HepG2 (cell line): Measurements from ENCODE around the gene ESYT3. TPM values are rescaled to one million over a fixed set of nuclear protein-coding genes. Genes with fewer than 3 reads are reported as not detected.

Source experiments
- CHCHD3 ChIP-seq: sonication (generic); formaldehyde crosslinking; IDR thresholded peaks from 2 replicates; pipeline ENCODE4 v1.8.0; 2022; ENCODE audit warnings: mild to moderate bottlenecking, missing genetic modification reagents, moderate library complexity
- HNF4G ChIP-seq, 2 experiments: sonication (generic) in 1 of 2; formaldehyde crosslinking in 1 of 2; IDR thresholded peaks; 2 replicates each; pipeline versions ENCODE4 v1.4.0 to v1.6.1; 2011 to 2020; ENCODE audit warnings: borderline replicate concordance in 2 of 2, low read depth in 2 of 2, mild to moderate bottlenecking in 2 of 2, low read length in 1 of 2, missing genetic modification reagents in 1 of 2, moderate library complexity in 1 of 2
- NR2F1 ChIP-seq, 2 experiments: fragments of 450-650 bp in 1 of 2; formaldehyde crosslinking in 1 of 2; IDR thresholded peaks; 2 replicates each; pipeline versions ENCODE4 v1.5.0 to v1.6.1; 2016 to 2020; ENCODE audit warnings: mild to moderate bottlenecking in 1 of 2, missing compliant biosample characterization in 1 of 2, missing genetic modification reagents in 1 of 2, moderate library complexity in 1 of 2
- NRL ChIP-seq: sonication (generic); formaldehyde crosslinking; IDR thresholded peaks from 2 replicates; pipeline ENCODE4 v1.5.0; 2020; ENCODE audit warnings: missing genetic modification reagents, mild to moderate bottlenecking, moderate library complexity, borderline replicate concordance
- REXO4 ChIP-seq: sonication (generic); formaldehyde crosslinking; IDR thresholded peaks from 2 replicates; pipeline ENCODE4 v1.8.0; 2022; ENCODE audit warnings: missing genetic modification reagents, mild to moderate bottlenecking, borderline replicate concordance
- RFXAP ChIP-seq: sonication (generic); formaldehyde crosslinking; IDR thresholded peaks from 2 replicates; pipeline ENCODE4 v1.4.0; 2020; ENCODE audit warnings: missing genetic modification reagents, borderline replicate concordance
- STAG1 ChIP-seq: sonication (generic); formaldehyde crosslinking; IDR thresholded peaks from 2 replicates; pipeline ENCODE4 v1.4.0; 2020; ENCODE audit warnings: missing genetic modification reagents
- SUZ12 ChIP-seq: fragments of 150-350 bp; IDR thresholded peaks from 2 replicates; pipeline ENCODE4 v1.6.1; 2014; ENCODE audit warnings: low read depth, low read length
- THYN1 ChIP-seq: sonication (generic); formaldehyde crosslinking; IDR thresholded peaks from 2 replicates; pipeline ENCODE4 v1.8.1; 2023; ENCODE audit warnings: low read depth, mild to moderate bottlenecking, moderate library complexity, missing genetic modification reagents, borderline replicate concordance
- ZNF619 ChIP-seq: sonication (generic); formaldehyde crosslinking; IDR thresholded peaks from 2 replicates; pipeline ENCODE4 v1.4.0; 2020; ENCODE audit warnings: mild to moderate bottlenecking, missing genetic modification reagents
- ZNF816 ChIP-seq: sonication (generic); formaldehyde crosslinking; IDR thresholded peaks from 2 replicates; pipeline ENCODE4 v1.8.0; 2022; ENCODE audit warnings: missing genetic modification reagents, mild to moderate bottlenecking, borderline replicate concordance
- ZNF83 ChIP-seq: sonication (generic); formaldehyde crosslinking; IDR thresholded peaks from 2 replicates; pipeline ENCODE4 v1.4.0; 2020; ENCODE audit warnings: missing genetic modification reagents, mild to moderate bottlenecking, borderline replicate concordance
- polyA plus RNA-seq, 8 experiments: library from polyadenylated mRNA; depleted of rRNA in 3 of 8; stranded (reverse) in 7 of 8; unstranded in 1 of 8; fragments of >200 nt; fragmentation: Illumina TruSeq in 4 of 8; extraction: Trizol in 4 of 8; gene quantifications; 2 replicates each; pipeline versions ENCODE4 v1.2.1 to v1.2.3, GENCODE V29; 2011 to 2016; ENCODE audit warnings: low read depth in 4 of 8, missing spikeins in 1 of 8, mixed read lengths in 1 of 8; ENCODE audit not compliant: insufficient read depth in 1 of 8
- total RNA-seq, 5 experiments: library from RNA; depleted of rRNA; stranded (reverse); fragments of >200 nt; fragmentation: Illumina TruSeq; extraction: Trizol; gene quantifications; 2 replicates each; pipeline ENCODE4 v1.2.3, GENCODE V29; 2016; ENCODE audit warnings: low read depth in 1 of 5
- TF ChIP-seq, protein P1 (sequence below): sonication (generic); formaldehyde crosslinking; IDR thresholded peaks from 2 replicates; pipeline ENCODE4 v1.9.0; 2021; ENCODE audit warnings: missing genetic modification reagents, borderline replicate concordance
- TF ChIP-seq, protein P2 (sequence below): sonication (generic); formaldehyde crosslinking; IDR thresholded peaks from 2 replicates; pipeline ENCODE4 v1.4.0; 2020; ENCODE audit warnings: missing genetic modification reagents
- TF ChIP-seq, protein P3 (sequence below): sonication (generic); formaldehyde crosslinking; IDR thresholded peaks from 2 replicates; pipeline ENCODE4 v1.4.0; 2020; ENCODE audit warnings: missing genetic modification reagents
- TF ChIP-seq, protein P4 (sequence below): IDR thresholded peaks from 2 replicates; pipeline ENCODE4 v1.6.1; 2018; ENCODE audit warnings: missing genetic modification reagents, mild to moderate bottlenecking, missing compliant biosample characterization
- TF ChIP-seq, protein P5 (sequence below): sonication (generic); formaldehyde crosslinking; IDR thresholded peaks from 2 replicates; pipeline ENCODE4 v1.4.0; 2020; ENCODE audit warnings: missing genetic modification reagents, mild to moderate bottlenecking, borderline replicate concordance
- TF ChIP-seq, protein P6 (sequence below): sonication (generic); formaldehyde crosslinking; IDR thresholded peaks from 2 replicates; pipeline ENCODE4 v1.8.1; 2023; ENCODE audit warnings: mild to moderate bottlenecking, inconsistent platforms, moderate library complexity, missing genetic modification reagents, borderline replicate concordance

ESYT3 gene
- total and polyA plus RNA-seq, 2 of the 13 experiments (the other 11 are each of a cell fraction or from before 2014, with no cell fraction given), result 1.5 to 4.1 TPM

DNA sequence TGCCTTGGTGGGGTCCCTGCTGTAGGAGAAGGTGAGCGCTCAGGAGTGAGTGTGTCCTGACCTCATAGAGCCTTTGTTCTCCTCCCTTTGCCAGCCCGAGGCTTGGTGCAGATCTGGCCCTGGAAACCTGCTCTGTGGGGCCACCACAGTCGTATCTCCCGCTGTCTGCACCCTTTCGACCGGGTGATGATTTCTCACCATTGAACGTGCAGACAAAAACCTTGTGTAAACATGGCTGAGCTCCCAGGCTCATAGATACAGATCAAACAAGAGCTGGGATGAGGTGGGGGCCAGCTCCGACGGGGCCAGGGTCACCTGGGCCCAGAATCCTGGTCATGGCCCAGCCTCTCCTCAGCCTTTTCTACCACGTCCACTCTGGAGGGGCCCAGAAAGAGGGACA, 34.6 kb upstream of the ESYT3 start (continued):
- TF ChIP-seq, protein P1, sequence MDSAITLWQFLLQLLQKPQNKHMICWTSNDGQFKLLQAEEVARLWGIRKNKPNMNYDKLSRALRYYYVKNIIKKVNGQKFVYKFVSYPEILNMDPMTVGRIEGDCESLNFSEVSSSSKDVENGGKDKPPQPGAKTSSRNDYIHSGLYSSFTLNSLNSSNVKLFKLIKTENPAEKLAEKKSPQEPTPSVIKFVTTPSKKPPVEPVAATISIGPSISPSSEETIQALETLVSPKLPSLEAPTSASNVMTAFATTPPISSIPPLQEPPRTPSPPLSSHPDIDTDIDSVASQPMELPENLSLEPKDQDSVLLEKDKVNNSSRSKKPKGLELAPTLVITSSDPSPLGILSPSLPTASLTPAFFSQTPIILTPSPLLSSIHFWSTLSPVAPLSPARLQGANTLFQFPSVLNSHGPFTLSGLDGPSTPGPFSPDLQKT (CRISPR knock-in tag), result no peak
- TF ChIP-seq, protein P2, sequence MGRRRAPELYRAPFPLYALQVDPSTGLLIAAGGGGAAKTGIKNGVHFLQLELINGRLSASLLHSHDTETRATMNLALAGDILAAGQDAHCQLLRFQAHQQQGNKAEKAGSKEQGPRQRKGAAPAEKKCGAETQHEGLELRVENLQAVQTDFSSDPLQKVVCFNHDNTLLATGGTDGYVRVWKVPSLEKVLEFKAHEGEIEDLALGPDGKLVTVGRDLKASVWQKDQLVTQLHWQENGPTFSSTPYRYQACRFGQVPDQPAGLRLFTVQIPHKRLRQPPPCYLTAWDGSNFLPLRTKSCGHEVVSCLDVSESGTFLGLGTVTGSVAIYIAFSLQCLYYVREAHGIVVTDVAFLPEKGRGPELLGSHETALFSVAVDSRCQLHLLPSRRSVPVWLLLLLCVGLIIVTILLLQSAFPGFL (CRISPR knock-in tag), result no peak
- no peak for TF ChIP-seq THYN1 (CRISPR knock-in tag)
- no peak for TF ChIP-seq ZNF619 (CRISPR knock-in tag)
- TF ChIP-seq NR2F1 (CRISPR knock-in tag; IDR thresholded peaks at IDR 0.05), result no peak
- TF ChIP-seq, protein P3, sequence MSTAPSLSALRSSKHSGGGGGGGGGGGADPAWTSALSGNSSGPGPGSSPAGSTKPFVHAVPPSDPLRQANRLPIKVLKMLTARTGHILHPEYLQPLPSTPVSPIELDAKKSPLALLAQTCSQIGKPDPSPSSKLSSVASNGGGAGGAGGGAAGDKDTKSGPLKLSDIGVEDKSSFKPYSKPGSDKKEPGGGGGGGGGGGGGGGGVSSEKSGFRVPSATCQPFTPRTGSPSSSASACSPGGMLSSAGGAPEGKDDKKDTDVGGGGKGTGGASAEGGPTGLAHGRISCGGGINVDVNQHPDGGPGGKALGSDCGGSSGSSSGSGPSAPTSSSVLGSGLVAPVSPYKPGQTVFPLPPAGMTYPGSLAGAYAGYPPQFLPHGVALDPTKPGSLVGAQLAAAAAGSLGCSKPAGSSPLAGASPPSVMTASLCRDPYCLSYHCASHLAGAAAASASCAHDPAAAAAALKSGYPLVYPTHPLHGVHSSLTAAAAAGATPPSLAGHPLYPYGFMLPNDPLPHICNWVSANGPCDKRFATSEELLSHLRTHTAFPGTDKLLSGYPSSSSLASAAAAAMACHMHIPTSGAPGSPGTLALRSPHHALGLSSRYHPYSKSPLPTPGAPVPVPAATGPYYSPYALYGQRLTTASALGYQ (CRISPR knock-in tag), result peak; percentile 81
- TF ChIP-seq ZNF83 (CRISPR knock-in tag), result no peak
- TF ChIP-seq, protein P4, sequence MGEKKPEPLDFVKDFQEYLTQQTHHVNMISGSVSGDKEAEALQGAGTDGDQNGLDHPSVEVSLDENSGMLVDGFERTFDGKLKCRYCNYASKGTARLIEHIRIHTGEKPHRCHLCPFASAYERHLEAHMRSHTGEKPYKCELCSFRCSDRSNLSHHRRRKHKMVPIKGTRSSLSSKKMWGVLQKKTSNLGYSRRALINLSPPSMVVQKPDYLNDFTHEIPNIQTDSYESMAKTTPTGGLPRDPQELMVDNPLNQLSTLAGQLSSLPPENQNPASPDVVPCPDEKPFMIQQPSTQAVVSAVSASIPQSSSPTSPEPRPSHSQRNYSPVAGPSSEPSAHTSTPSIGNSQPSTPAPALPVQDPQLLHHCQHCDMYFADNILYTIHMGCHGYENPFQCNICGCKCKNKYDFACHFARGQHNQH (CRISPR knock-in tag), result no peak
- TF ChIP-seq, protein P5, sequence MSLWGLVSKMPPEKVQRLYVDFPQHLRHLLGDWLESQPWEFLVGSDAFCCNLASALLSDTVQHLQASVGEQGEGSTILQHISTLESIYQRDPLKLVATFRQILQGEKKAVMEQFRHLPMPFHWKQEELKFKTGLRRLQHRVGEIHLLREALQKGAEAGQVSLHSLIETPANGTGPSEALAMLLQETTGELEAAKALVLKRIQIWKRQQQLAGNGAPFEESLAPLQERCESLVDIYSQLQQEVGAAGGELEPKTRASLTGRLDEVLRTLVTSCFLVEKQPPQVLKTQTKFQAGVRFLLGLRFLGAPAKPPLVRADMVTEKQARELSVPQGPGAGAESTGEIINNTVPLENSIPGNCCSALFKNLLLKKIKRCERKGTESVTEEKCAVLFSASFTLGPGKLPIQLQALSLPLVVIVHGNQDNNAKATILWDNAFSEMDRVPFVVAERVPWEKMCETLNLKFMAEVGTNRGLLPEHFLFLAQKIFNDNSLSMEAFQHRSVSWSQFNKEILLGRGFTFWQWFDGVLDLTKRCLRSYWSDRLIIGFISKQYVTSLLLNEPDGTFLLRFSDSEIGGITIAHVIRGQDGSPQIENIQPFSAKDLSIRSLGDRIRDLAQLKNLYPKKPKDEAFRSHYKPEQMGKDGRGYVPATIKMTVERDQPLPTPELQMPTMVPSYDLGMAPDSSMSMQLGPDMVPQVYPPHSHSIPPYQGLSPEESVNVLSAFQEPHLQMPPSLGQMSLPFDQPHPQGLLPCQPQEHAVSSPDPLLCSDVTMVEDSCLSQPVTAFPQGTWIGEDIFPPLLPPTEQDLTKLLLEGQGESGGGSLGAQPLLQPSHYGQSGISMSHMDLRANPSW (CRISPR knock-in tag), result no peak
- TF ChIP-seq NRL, result no peak; the same call in 1 of the 2 replicates
- TF ChIP-seq ZNF816, result no peak
- TF ChIP-seq, protein P6, sequence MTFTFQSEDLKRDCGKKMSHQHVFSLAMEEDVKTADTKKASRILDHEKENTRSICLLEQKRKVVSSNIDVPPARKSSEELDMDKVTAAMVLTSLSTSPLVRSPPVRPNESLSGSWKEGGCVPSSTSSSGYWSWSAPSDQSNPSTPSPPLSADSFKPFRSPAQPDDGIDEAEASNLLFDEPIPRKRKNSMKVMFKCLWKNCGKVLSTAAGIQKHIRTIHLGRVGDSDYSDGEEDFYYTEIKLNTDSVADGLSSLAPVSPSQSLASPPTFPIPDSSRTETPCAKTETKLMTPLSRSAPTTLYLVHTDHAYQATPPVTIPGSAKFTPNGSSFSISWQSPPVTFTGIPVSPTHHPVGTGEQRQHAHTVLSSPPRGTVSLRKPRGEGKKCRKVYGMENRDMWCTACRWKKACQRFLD (CRISPR knock-in tag), result no peak
- no peak for TF ChIP-seq SUZ12
- no peak for TF ChIP-seq CHCHD3
- TF ChIP-seq RFXAP (CRISPR knock-in tag), result no peak
- no peak for TF ChIP-seq REXO4
- TF ChIP-seq STAG1, result no peak
- TF ChIP-seq HNF4G (IDR thresholded peaks at IDR 0.05; ENCODE audit: borderline replicate concordance, low read depth, low read length), result peak; percentile 42; the same call in 1 of the 2 replicates
- no peak for TF ChIP-seq HNF4G (CRISPR knock-in tag; IDR thresholded peaks at IDR 0.05; ENCODE audit: borderline replicate concordance, low read depth)
